HEK293 (cell line): ENCODE measurements around the gene ITSN2.

Source experiments
- CTCF ChIA-PET: fragments of 350-600 bp; formaldehyde crosslinking; extraction: SDS; loops from one replicate; lab custom pipeline; 2021; ENCODE audit warnings: antibody characterized with exemption; lab: Yijun Ruan, JAX
- POLR2A ChIA-PET: fragments of 300-600 bp; formaldehyde crosslinking; extraction: SDS; loops from one replicate; lab custom pipeline; 2020; ENCODE audit warnings: antibody characterized with exemption, inconsistent platforms; lab: Yijun Ruan, JAX
- H3K27ac ChIP-seq: fragments of 200-500 bp; sonication (Bioruptor generic); 2 replicates; pipeline ENCODE4 v1.5.1; 2014; ENCODE audit warnings: low read depth, low read length, control low read depth, inconsistent platforms; ENCODE audit errors: extremely low read depth
- H3K36me3 ChIP-seq, 2 experiments: fragments of 200-500 bp in 1 of 2; sonication (Bioruptor generic) in 1 of 2; 1 replicate in 1 of 2; 2 replicates in 1 of 2; pipeline ENCODE4 v1.5.1; 2014 to 2017; ENCODE audit warnings: inconsistent platforms in 2 of 2, low read length in 2 of 2; ENCODE audit not compliant: control insufficient read depth in 2 of 2, insufficient read depth in 1 of 2
- H3K4me1 ChIP-seq: fragments of 200-500 bp; sonication (Bioruptor generic); 2 replicates; pipeline ENCODE4 v1.5.1; 2014; ENCODE audit warnings: mild to moderate bottlenecking, low read length, inconsistent platforms; ENCODE audit not compliant: control insufficient read depth, insufficient read depth
- H3K4me3 ChIP-seq: 2 replicates; pipeline ENCODE4 v1.5.1; 2011; ENCODE audit warnings: low read depth, mild to moderate bottlenecking, control low read depth, low read length, moderate library complexity
- H3K9me3 ChIP-seq: fragments of 200-500 bp; sonication (Bioruptor generic); 2 replicates; pipeline ENCODE4 v1.5.1; 2014; ENCODE audit warnings: low read depth, low read length, inconsistent platforms; ENCODE audit not compliant: control insufficient read depth, insufficient read depth
- BCL6B ChIP-seq: fragments of 450-650 bp; formaldehyde crosslinking; IDR thresholded peaks from 2 replicates; pipeline ENCODE4 v1.5.1; 2017; ENCODE audit warnings: missing biosample characterization, missing genetic modification characterization
- KLF10 ChIP-seq: fragments of 450-650 bp; IDR thresholded peaks from 2 replicates; pipeline ENCODE4 v1.5.1; 2018; ENCODE audit warnings: missing biosample characterization, mild to moderate bottlenecking, missing genetic modification characterization
- MEIS1 ChIP-seq: sonication (generic); formaldehyde crosslinking; IDR thresholded peaks from 2 replicates; pipeline ENCODE4 v1.8.1; 2022; ENCODE audit warnings: missing genetic modification reagents, mild to moderate bottlenecking, borderline replicate concordance
- MZF1 ChIP-seq: fragments of 450-650 bp; formaldehyde crosslinking; IDR thresholded peaks from 2 replicates; pipeline ENCODE4 v1.5.1; 2017; ENCODE audit warnings: missing biosample characterization, missing genetic modification characterization, borderline replicate concordance
- RBAK ChIP-seq: fragments of 450-650 bp; formaldehyde crosslinking; IDR thresholded peaks from 2 replicates; pipeline ENCODE4 v1.5.1; 2016; ENCODE audit warnings: missing biosample characterization, missing genetic modification characterization
- TRIM28 ChIP-seq: IDR thresholded peaks from 2 replicates; pipeline ENCODE4 v1.6.1; 2011; ENCODE audit warnings: low read length, control low read depth, borderline replicate concordance
- ZNF10 ChIP-seq: fragments of 450-650 bp; formaldehyde crosslinking; IDR thresholded peaks from 2 replicates; pipeline ENCODE4 v1.5.1; 2017; ENCODE audit warnings: missing biosample characterization, missing genetic modification characterization
- ZNF157 ChIP-seq: fragments of 450-650 bp; formaldehyde crosslinking; IDR thresholded peaks from 2 replicates; pipeline ENCODE4 v1.5.1; 2016; ENCODE audit warnings: missing biosample characterization, missing genetic modification characterization
- ZNF184 ChIP-seq: fragments of 450-650 bp; IDR thresholded peaks from 2 replicates; pipeline ENCODE4 v1.5.1; 2018; ENCODE audit warnings: missing biosample characterization, mild to moderate bottlenecking, missing genetic modification characterization
- ZNF2 ChIP-seq: fragments of 450-650 bp; formaldehyde crosslinking; IDR thresholded peaks from 2 replicates; pipeline ENCODE4 v1.5.1; 2016; ENCODE audit warnings: missing biosample characterization, missing genetic modification characterization
- ZNF202 ChIP-seq: fragments of 450-650 bp; formaldehyde crosslinking; IDR thresholded peaks from 2 replicates; pipeline ENCODE4 v1.5.1; 2016; ENCODE audit warnings: missing biosample characterization, missing genetic modification characterization, borderline replicate concordance
- ZNF221 ChIP-seq: fragments of 450-650 bp; formaldehyde crosslinking; IDR thresholded peaks from 2 replicates; pipeline ENCODE4 v1.5.1; 2017; ENCODE audit warnings: missing biosample characterization, missing genetic modification characterization, borderline replicate concordance
- ZNF248 ChIP-seq: fragments of 450-650 bp; formaldehyde crosslinking; IDR thresholded peaks from 2 replicates; pipeline ENCODE4 v1.5.1; 2017; ENCODE audit warnings: missing biosample characterization, missing genetic modification characterization
- ZNF266 ChIP-seq: fragments of 450-650 bp; formaldehyde crosslinking; IDR thresholded peaks from 2 replicates; pipeline ENCODE4 v1.5.1; 2016; ENCODE audit warnings: missing biosample characterization, missing genetic modification characterization, low read depth
- ZNF280C ChIP-seq: fragments of 450-650 bp; formaldehyde crosslinking; IDR thresholded peaks from 2 replicates; pipeline ENCODE4 v1.5.1; 2016; ENCODE audit warnings: missing biosample characterization, missing genetic modification characterization
- ZNF292 ChIP-seq: fragments of 450-650 bp; formaldehyde crosslinking; IDR thresholded peaks from 2 replicates; pipeline ENCODE4 v1.5.1; 2016; ENCODE audit warnings: low read depth, missing biosample characterization, missing genetic modification characterization, borderline replicate concordance
- ZNF302 ChIP-seq: fragments of 450-650 bp; formaldehyde crosslinking; IDR thresholded peaks from 2 replicates; pipeline ENCODE4 v1.5.1; 2016; ENCODE audit warnings: missing biosample characterization, missing genetic modification characterization, low read depth
- ZNF324 ChIP-seq: fragments of 450-650 bp; formaldehyde crosslinking; IDR thresholded peaks from 2 replicates; pipeline ENCODE4 v1.5.1; 2016; ENCODE audit warnings: missing biosample characterization, missing genetic modification characterization
- ZNF341 ChIP-seq: fragments of 450-650 bp; formaldehyde crosslinking; IDR thresholded peaks from 2 replicates; pipeline ENCODE4; 2016; ENCODE audit warnings: low read depth, missing biosample characterization, missing genetic modification characterization
- ZNF354C ChIP-seq: fragments of 450-650 bp; formaldehyde crosslinking; IDR thresholded peaks from 2 replicates; pipeline ENCODE4 v1.5.1; 2016; ENCODE audit warnings: missing biosample characterization, missing genetic modification characterization, low read depth, borderline replicate concordance
- ZNF37A ChIP-seq: fragments of 450-650 bp; IDR thresholded peaks from 2 replicates; pipeline ENCODE4 v1.5.1; 2018; ENCODE audit warnings: missing biosample characterization, missing genetic modification characterization
- ZNF394 ChIP-seq: fragments of 450-650 bp; formaldehyde crosslinking; IDR thresholded peaks from 2 replicates; pipeline ENCODE4 v1.5.1; 2016; ENCODE audit warnings: missing biosample characterization, missing genetic modification characterization, mild to moderate bottlenecking, moderate library complexity, borderline replicate concordance
- ZNF449 ChIP-seq: fragments of 450-650 bp; formaldehyde crosslinking; IDR thresholded peaks from 2 replicates; pipeline ENCODE4 v1.5.1; 2017; ENCODE audit warnings: missing biosample characterization, mild to moderate bottlenecking, missing genetic modification characterization, moderate library complexity
- ZNF544 ChIP-seq: fragments of 450-650 bp; formaldehyde crosslinking; IDR thresholded peaks from 2 replicates; pipeline ENCODE4 v1.5.0; 2017; ENCODE audit warnings: missing biosample characterization, missing genetic modification characterization
- ZNF561 ChIP-seq: fragments of 450-650 bp; IDR thresholded peaks from 2 replicates; pipeline ENCODE4 v1.5.1; 2018; ENCODE audit warnings: missing biosample characterization, missing genetic modification characterization, borderline replicate concordance
- ZNF701 ChIP-seq: fragments of 450-650 bp; formaldehyde crosslinking; IDR thresholded peaks from 2 replicates; pipeline ENCODE4 v1.5.1; 2016; ENCODE audit warnings: missing biosample characterization, missing genetic modification characterization
- ZNF747 ChIP-seq: fragments of 450-650 bp; formaldehyde crosslinking; IDR thresholded peaks from 2 replicates; pipeline ENCODE4 v1.5.1; 2016; ENCODE audit warnings: missing biosample characterization, missing genetic modification characterization
- ZNF768 ChIP-seq: fragments of 450-650 bp; formaldehyde crosslinking; IDR thresholded peaks from 2 replicates; pipeline ENCODE4 v1.5.1; 2018; ENCODE audit warnings: missing biosample characterization, mild to moderate bottlenecking, missing genetic modification characterization
- ZNF792 ChIP-seq: fragments of 450-650 bp; formaldehyde crosslinking; IDR thresholded peaks from 2 replicates; pipeline ENCODE4 v1.5.1; 2016; ENCODE audit warnings: missing biosample characterization, missing genetic modification characterization

ITSN2 gene

GRCh38 chr2:24182507-24182906 is 177.8 kb downstream of the ITSN2 start:
- no peak overlapping the region for H3K4me3 ChIP-seq
- POLR2A ChIA-PET = no interaction called here
- no peak overlapping the region for H3K27ac ChIP-seq
- CTCF ChIA-PET = no interaction called here
- no peaks in the 10 kb centered on the region for H3K36me3 ChIP-seq
- TF ChIP-seq ZNF354C (tag by site-specific recombination) = no peak
- TF ChIP-seq ZNF266 (tag by site-specific recombination) = no peak
- no peak for TF ChIP-seq ZNF248 (tag by site-specific recombination)
- TF ChIP-seq ZNF341 (tag by site-specific recombination) = no peak
- no peak for TF ChIP-seq ZNF394 (tag by site-specific recombination)
- no peaks in the 10 kb centered on the region for H3K4me1 ChIP-seq
- H3K9me3 ChIP-seq = no peaks in the 10 kb centered on the region

- no peak overlapping the region for H3K4me3 ChIP-seq
- TF ChIP-seq TRIM28 (no peak), ZNF341 (tag by site-specific recombination) (no peak), ZNF768 (tag by site-specific recombination) (no peak), ZNF792 (tag by site-specific recombination) (no peak), ZNF10 (tag by site-specific recombination) (no peak), ZNF37A (tag by site-specific recombination) (no peak), MEIS1 (CRISPR knock-in tag) (no peak), ZNF280C (no peak), ZNF292 (tag by site-specific recombination) (no peak), ZNF324 (tag by site-specific recombination) (no peak), ZNF221 (no peak), ZNF449 (tag by site-specific recombination) (no peak), ZNF157 (tag by site-specific recombination) (no peak), RBAK (no peak)
- H3K27ac ChIP-seq = no peak overlapping the region
- no peaks in the 10 kb centered on the region for H3K4me1 ChIP-seq
- no peaks in the 10 kb centered on the region for H3K36me3 ChIP-seq
- POLR2A ChIA-PET = no interaction called here
- CTCF ChIA-PET = no interaction called here
- no peaks in the 10 kb centered on the region for H3K9me3 ChIP-seq
These were observed 178.5 kb downstream of the ITSN2 start for GRCh38 chr2:24181849-24182248.

- Histone ChIP-seq H3K27ac (no peak overlapping the region), H3K36me3 (no peaks in the 10 kb centered on the region), H3K4me1 (no peaks in the 10 kb centered on the region), H3K4me3 (no peak overlapping the region), H3K9me3 (no peaks in the 10 kb centered on the region)
- POLR2A ChIA-PET = no interaction called here
- CTCF ChIA-PET = interaction anchor here (0.7 to 1.3 kb wide), 2 partner anchors 14 to 96 kb away, joined by 3 read pairs; partner anchors contain the start of gene TP53I3
- TF ChIP-seq BCL6B (tag by site-specific recombination) = no peak
- no peak for TF ChIP-seq ZNF2 (tag by site-specific recombination)
- TF ChIP-seq ZNF292 (tag by site-specific recombination) = no peak
- TF ChIP-seq ZNF184 (tag by site-specific recombination) = no peak
- TF ChIP-seq ZNF561 (tag by site-specific recombination) = no peak
- no peak for TF ChIP-seq ZNF747 (tag by site-specific recombination)
- TF ChIP-seq KLF10 = no peak
- TF ChIP-seq ZNF701 = no peak
- TF ChIP-seq ZNF202 = no peak
- no peak for TF ChIP-seq MZF1 (tag by site-specific recombination)
- TF ChIP-seq ZNF544 (tag by site-specific recombination) = no peak
- TF ChIP-seq ZNF302 (tag by site-specific recombination) = no peak
These were observed 180.7 kb downstream of the ITSN2 start for GRCh38 chr2:24179683-24180082.
